GM21737 (cell line): ENCODE results near the gene SMYD3.

ENCODE experiments used
- ATAC-seq: cut with Tn5 transposase; IDR thresholded peaks from one replicate; pipeline ENCODE4 v1.9.1; 2021; ENCODE audit warnings: mild to moderate bottlenecking, moderate library complexity; ENCODE audit not compliant: unreplicated experiment

The SMYD3 gene

DNA sequence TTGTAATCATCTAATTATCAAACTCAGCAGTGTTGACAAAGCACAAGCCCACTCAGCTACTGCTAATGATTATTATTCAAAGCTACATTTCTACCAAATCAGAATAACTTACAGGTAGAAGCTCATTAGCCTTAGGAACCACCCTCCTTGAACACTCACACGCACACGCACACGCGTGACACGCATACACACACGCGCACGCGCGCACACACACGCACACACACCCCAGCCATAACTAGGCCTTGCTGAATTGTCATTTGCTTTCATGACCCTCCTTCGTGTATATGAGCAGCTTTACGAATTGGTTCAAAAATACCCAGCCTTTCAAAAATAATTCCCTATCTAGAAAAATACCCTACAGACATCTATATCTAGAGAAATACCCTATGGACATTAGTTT is 195.6 kb downstream of the SMYD3 start:
- ATAC-seq = no peak

DNA sequence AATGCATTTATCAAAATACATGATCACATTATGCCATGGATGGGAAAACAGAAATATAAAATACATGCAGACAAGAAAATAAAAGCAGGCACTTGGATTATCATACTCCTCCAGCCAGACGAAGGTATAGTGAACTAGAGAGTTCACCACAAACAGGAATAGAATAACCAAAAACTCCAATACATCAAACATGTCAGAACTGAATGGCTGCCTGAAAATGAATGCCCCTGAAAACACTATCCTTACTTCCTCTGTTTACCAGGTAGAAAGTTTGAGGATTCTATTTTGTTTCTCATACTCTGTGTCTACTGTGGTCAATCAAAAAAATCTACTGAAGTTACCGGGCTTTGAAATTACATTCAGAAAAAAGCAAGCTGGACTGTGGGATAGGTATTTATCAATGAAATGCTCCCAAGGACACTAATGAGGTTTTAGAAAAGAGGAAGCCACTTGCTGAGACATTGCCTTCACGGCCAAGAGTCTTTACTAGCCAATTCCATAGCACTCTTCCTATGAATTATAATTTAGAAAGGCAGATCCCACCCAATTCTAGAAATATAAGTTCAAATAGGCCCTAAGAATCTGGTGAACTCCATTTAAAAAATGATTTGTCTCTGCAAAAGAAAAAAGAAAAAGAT is 197.7 kb downstream of the SMYD3 start:
- ATAC-seq = no peak

GRCh38 chr1:246308533-246309075 is 198.5 kb downstream of the SMYD3 start:
- ATAC-seq = no peak

GRCh38 chr1:246306415-246307037 is 200.6 kb downstream of the SMYD3 start:
- no peak for ATAC-seq

DNA sequence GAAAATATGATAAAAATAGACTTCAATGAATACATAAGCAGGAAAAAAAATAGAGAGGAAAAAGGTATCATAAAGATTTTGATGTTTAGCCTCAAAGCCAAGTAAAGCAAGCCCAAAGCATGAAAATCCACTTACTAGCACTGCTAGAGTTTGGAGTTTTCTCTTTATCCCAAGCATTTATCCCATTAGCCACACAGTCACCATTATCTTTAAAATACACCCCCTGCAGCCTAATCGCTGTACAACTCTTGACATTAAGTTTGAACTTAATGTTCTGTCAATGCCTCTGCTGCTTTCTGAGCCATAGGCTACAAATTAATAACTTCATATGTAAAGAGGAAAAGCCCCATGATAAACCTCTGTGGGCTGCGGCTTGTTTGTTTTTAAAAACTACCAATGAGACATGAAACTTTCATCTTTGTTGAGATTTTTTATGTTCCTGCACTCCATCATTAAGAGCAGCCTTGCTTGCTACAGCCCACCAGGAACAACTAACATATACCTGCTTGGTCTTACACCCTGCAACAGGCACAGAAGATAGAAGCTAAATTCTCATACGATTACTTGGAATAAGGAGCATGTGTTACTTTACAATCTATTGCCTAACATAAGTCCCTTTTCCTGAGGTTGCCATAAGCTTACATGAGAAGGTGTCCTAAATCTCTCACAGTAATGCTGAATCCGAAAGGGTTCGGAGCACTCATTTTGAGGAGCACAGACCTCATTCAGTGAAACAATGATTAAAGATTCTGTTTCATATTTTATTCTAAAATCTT is 202.4 kb downstream of the SMYD3 start:
- ATAC-seq = no peak

DNA sequence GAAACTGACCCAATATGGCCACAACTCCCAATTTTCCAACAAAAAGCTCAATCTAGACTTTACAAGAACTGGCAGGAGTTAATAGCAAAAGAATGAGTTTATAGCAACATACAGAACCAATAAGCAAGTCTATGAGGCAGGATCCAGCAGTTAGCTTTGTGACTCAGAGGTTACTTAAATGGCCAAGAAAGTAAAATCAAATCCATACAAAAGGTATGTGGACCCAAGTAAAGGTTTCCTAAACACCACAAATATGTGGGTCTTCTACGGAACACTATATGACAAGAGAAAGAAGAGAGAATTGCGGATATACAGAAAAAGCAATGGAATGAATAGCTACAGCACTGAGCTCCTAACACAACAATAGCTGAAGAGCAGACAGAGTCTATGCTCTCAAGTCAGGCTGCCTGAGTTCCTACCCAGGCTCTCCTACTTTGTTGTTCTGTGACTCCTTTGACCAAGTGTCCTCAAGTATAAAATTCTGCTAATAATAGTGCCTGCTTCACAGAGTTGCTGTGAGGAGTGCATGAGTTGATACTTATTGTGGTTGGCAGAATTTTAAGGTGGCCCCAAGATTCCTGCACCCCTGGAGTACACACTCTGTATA is 204.3 kb downstream of the SMYD3 start:
- no peak for ATAC-seq

DNA sequence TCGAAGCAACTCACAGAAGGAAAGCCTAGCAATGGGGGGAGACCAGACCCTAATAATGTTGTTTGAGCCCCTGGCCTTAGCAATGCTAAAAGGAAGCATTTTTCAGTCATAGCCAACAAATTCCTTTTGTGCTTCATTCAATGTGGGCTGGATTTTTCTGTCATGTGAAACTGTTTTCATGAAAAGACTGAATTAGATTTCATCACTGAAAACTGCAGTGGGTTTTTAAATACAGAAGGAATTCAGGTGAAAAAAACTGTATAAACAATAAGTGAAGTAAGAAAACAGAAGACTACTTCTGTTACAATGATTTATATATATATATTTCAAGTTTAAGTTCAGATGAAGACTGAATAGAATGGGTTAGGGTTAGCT is 204.8 kb downstream of the SMYD3 start:
- ATAC-seq = no peak

DNA sequence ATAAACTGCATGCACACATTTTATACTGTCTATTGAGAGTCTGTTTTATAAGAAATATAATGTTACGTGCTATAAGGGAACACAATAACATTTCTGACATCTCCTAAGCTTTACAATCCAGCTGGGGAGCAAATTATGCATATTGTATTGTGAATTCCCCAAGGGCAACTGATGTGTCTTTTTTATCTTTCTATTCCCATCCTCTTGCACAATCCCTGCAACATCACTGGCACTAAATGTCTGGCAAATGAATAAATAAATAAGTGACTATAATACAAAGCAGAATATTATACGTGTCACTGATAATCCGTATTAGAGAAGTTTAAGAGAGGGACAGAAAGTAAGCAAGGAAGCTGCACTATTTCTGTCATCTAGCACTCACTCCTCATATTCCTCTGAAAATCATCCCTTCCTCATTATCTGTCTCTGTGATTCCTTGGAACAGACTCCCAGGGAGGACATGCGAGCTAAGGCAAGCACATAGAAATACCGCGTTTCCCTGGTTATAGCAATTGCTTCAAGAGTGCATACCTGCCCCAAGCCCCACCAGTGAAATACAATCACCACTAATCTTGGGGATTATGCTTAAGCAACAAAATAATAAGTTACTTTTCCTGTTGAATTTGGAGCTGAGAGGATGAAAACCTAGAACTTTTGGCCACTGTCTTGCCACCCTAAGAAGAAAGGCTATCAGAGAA is 205.4 kb downstream of the SMYD3 start:
- ATAC-seq = no peak

- no peak for ATAC-seq
Observed at GRCh38 chr1:246300626-246301549, 206.2 kb downstream of the SMYD3 start.

GRCh38 chr1:246297279-246298265 is 209.5 kb downstream of the SMYD3 start:
- no peak for ATAC-seq

DNA sequence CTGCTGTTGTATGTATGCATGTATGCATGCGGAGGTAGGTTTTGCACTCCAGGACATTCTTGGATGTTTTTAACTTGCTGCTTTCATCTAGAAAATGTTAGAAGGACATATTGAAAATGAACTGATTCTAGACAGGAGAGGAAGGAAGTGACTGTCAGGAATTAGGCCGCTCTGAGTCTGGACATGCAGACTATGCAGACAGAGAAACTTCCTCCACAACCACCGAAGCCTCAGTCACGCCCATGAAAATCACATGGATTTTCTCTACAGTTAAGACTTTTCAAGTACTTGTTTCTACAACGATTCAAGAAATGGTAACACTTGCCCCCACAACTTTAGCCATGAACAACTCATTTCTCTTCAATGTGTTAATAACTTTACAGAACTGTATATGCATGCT is 211.1 kb downstream of the SMYD3 start:
- no peak for ATAC-seq

- ATAC-seq = no peak
Observed at GRCh38 chr1:246295340-246295739, 211.7 kb downstream of the SMYD3 start.

GRCh38 chr1:246294263-246294662 is 212.8 kb downstream of the SMYD3 start:
- no peak for ATAC-seq

GRCh38 chr1:246293366-246294121 is 213.5 kb downstream of the SMYD3 start:
- no peak for ATAC-seq

DNA sequence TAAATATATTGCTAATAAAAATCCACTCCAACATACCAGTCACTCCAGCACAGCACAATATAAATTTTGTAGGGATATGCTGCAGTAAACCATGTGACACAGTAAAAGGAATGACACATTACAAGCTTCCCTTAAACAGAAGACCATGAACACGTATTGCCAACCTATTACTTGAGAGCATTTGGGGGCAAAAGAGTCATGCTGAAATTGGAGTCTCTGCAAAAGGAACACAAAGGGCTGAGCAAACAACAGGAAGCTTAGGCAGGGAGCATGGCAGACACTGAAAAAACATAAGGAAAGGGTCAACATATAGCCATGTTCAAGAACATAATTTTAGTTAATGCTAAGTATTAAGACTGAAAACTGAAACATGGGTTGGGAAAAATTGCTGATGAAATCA is 214.5 kb downstream of the SMYD3 start:
- ATAC-seq = no peak

DNA sequence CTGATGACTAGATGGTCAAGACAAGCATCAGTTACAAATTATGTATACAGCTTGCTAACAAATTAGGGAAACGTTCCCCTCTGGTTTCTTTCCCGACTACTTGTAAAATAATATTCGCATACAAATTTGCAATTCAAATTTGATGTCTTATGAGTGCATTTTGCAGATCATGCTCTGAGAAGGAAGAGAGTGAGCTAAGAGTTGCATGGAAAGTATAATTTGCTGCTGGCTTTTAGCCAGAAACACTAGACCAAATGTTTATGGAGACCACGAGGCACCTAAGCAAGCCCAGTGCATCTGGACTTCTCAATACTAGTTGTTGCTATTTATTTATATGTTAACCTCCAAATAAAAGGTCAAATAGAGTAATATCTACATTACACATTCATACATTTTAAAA is 216.0 kb downstream of the SMYD3 start:
- no peak for ATAC-seq

DNA sequence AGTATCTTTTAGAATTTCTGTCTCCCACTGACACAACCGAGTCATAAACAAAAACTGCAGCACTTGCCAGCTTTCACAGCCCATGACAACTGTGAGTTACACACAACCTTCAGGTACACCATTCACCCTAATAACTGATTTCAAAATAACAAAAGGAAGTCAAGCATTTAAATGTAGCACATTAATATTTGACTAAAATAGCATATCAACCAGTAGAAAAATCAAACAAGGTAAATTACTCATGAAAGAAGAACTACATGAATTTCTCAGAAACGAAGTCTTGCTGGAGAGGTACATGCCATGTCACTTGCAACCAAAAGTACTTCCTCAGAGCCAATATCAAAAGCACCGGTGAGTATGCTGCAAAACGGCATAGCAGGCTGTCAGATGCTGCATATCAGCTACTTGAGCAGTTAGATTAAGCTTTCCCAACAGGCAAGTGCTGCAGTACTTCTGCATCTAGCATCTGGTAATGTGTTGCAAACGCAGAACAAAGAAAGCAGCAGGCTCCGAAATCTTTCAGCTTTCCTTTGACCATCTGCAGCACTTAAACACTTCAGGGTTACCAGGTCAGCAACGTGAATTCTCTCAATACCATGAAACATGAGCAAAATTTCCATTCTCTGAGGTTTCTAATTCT is 223.2 kb downstream of the SMYD3 start:
- no peak for ATAC-seq
